HCEC 1CT (cell line): ENCODE measurements around the gene RASA2.
A peak's percentile ranks its signal among the peaks of the same experiment; 100 is the strongest.

Source experiments
- DNase-seq: peaks from one replicate; pipeline ENCODE4 v3.0.0-alpha.2; 2017

RASA2 gene

GRCh38 chr3:141540531-141540930 is 53.7 kb downstream of the RASA2 start:
- DNase-seq: no peak

GRCh38 chr3:141542202-141542969 is 55.6 kb downstream of the RASA2 start:
- no peak for DNase-seq

- DNase-seq: no peak
Observed at GRCh38 chr3:141542989-141543388, 56.2 kb downstream of the RASA2 start.

- DNase-seq: no peak
Observed at GRCh38 chr3:141544697-141545096, 57.9 kb downstream of the RASA2 start.

GRCh38 chr3:141546081-141546480 is 59.3 kb downstream of the RASA2 start:
- no peak for DNase-seq

- no peak for DNase-seq
Observed at GRCh38 chr3:141546586-141546985, 59.8 kb downstream of the RASA2 start.

GRCh38 chr3:141547791-141548190 is 61.0 kb downstream of the RASA2 start:
- DNase-seq: no peak

GRCh38 chr3:141550926-141551665 is 64.3 kb downstream of the RASA2 start:
- DNase-seq: no peak

GRCh38 chr3:141552440-141552991 is 65.7 kb downstream of the RASA2 start:
- no peak for DNase-seq

GRCh38 chr3:141553055-141553454 is 66.2 kb downstream of the RASA2 start:
- DNase-seq: no peak

GRCh38 chr3:141556034-141556433 is 69.2 kb downstream of the RASA2 start:
- DNase-seq: no peak

GRCh38 chr3:141557961-141558706 is 71.3 kb downstream of the RASA2 start:
- DNase-seq: no peak

GRCh38 chr3:141561426-141562034 is 74.7 kb downstream of the RASA2 start:
- peak; percentile 48 for DNase-seq

- no peak for DNase-seq
Observed at GRCh38 chr3:141564241-141564640, 77.4 kb downstream of the RASA2 start.

- DNase-seq: no peak
Observed at GRCh38 chr3:141570068-141570467, 83.2 kb downstream of the RASA2 start.

- peak; percentile 28 for DNase-seq
Observed at GRCh38 chr3:141575879-141576743, 89.3 kb downstream of the RASA2 start.

- DNase-seq: no peak
Observed at GRCh38 chr3:141576744-141577052, 89.9 kb downstream of the RASA2 start.

- DNase-seq: peak; percentile 58
Observed at GRCh38 chr3:141578202-141578973, 91.6 kb downstream of the RASA2 start.

- DNase-seq: no peak
Observed at GRCh38 chr3:141594357-141594756, 107.5 kb downstream of the RASA2 start.

- DNase-seq: no peak
Observed at GRCh38 chr3:141597931-141598330, 111.1 kb downstream of the RASA2 start.

GRCh38 chr3:141600331-141600730 is 113.5 kb downstream of the RASA2 start:
- no peak for DNase-seq
